Measurements from ENCODE around the gene BATF2. TPM values are rescaled to one million over a fixed set of nuclear protein-coding genes. Genes with fewer than 3 reads are reported as not detected.

The BATF2 gene
- total and polyA plus RNA-seq, 9 of the 15 experiments (the other 6 are each of a cell fraction or from before 2014, with no cell fraction given), result 1.7 to 8.9 (median 6.4) TPM

- TF ChIP-seq, protein P1, sequence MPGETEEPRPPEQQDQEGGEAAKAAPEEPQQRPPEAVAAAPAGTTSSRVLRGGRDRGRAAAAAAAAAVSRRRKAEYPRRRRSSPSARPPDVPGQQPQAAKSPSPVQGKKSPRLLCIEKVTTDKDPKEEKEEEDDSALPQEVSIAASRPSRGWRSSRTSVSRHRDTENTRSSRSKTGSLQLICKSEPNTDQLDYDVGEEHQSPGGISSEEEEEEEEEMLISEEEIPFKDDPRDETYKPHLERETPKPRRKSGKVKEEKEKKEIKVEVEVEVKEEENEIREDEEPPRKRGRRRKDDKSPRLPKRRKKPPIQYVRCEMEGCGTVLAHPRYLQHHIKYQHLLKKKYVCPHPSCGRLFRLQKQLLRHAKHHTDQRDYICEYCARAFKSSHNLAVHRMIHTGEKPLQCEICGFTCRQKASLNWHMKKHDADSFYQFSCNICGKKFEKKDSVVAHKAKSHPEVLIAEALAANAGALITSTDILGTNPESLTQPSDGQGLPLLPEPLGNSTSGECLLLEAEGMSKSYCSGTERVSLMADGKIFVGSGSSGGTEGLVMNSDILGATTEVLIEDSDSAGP (CRISPR knock-in tag; IDR thresholded peaks at IDR 0.05), result no peak
- no peak for TF ChIP-seq POLR2G (IDR thresholded peaks at IDR 0.05; ENCODE audit: low read depth, low read length)
- TF ChIP-seq SRSF9 (IDR thresholded peaks at IDR 0.05; ENCODE audit: borderline replicate concordance, low read depth, low read length), result no peak
- no peak for TF ChIP-seq CHCHD3 (CRISPR knock-in tag; IDR thresholded peaks at IDR 0.05)
- no peak for TF ChIP-seq FOXA3 (CRISPR knock-in tag; conservative IDR thresholded peaks at IDR 0.05 in 1 of 2, IDR thresholded peaks at IDR 0.05 in 1 of 2)
- no peak for TF ChIP-seq ZNF384 (IDR thresholded peaks at IDR 0.05; ENCODE audit: low read depth, low read length)
- 0 out of 2 replicates have a peak, but pooled peaks have one; percentile 49 for TF ChIP-seq PTBP1 (IDR thresholded peaks at IDR 0.05; ENCODE audit: low read depth, low read length)
- TF ChIP-seq, protein P2, sequence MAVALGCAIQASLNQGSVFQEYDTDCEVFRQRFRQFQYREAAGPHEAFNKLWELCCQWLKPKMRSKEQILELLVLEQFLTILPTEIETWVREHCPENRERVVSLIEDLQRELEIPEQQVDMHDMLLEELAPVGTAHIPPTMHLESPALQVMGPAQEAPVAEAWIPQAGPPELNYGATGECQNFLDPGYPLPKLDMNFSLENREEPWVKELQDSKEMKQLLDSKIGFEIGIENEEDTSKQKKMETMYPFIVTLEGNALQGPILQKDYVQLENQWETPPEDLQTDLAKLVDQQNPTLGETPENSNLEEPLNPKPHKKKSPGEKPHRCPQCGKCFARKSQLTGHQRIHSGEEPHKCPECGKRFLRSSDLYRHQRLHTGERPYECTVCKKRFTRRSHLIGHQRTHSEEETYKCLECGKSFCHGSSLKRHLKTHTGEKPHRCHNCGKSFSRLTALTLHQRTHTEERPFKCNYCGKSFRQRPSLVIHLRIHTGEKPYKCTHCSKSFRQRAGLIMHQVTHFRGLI (CRISPR knock-in tag; IDR thresholded peaks at IDR 0.05), result no peak
- 0 out of 4 replicates have a peak, but pooled peaks of 1 of the 2 experiments have one; percentile 27 for TF ChIP-seq RCOR1 (IDR thresholded peaks at IDR 0.05; ENCODE audit: borderline replicate concordance in 1 of 2, low read depth in 2 of 2, low read length in 2 of 2)
- TF ChIP-seq BCOR (IDR thresholded peaks at IDR 0.05), result peak; percentile 88
- TF ChIP-seq CBFA2T2 (conservative IDR thresholded peaks at IDR 0.05), result no peak
- no peak for TF ChIP-seq BDP1 (IDR thresholded peaks at IDR 0.05; ENCODE audit: insufficient read depth, insufficient read length)
- no peak for TF ChIP-seq U2AF1 (optimal IDR thresholded peaks at IDR 0.05; ENCODE audit: low read depth, low read length)
- no peak for TF ChIP-seq ELF2 (CRISPR knock-in tag; IDR thresholded peaks at IDR 0.05)
- no peak for TF ChIP-seq CBFA2T3 (IDR thresholded peaks at IDR 0.05)
- no peak for TF ChIP-seq ZNF551 (CRISPR knock-in tag; IDR thresholded peaks at IDR 0.05)
- TF ChIP-seq FOXK1 (CRISPR knock-in tag; IDR thresholded peaks at IDR 0.05; ENCODE audit: borderline replicate concordance), result peak; percentile 90; the same call in 1 of the 2 replicates
- TF ChIP-seq, protein P3, sequence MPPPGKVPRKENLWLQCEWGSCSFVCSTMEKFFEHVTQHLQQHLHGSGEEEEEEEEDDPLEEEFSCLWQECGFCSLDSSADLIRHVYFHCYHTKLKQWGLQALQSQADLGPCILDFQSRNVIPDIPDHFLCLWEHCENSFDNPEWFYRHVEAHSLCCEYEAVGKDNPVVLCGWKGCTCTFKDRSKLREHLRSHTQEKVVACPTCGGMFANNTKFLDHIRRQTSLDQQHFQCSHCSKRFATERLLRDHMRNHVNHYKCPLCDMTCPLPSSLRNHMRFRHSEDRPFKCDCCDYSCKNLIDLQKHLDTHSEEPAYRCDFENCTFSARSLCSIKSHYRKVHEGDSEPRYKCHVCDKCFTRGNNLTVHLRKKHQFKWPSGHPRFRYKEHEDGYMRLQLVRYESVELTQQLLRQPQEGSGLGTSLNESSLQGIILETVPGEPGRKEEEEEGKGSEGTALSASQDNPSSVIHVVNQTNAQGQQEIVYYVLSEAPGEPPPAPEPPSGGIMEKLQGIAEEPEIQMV (tag; conservative IDR thresholded peaks at IDR 0.05; ENCODE audit: low read depth), result no peak
- TF ChIP-seq RBM17 (IDR thresholded peaks at IDR 0.05; ENCODE audit: borderline replicate concordance, low read depth, low read length), result no peak
- TF ChIP-seq SRSF7 (optimal IDR thresholded peaks at IDR 0.05; ENCODE audit: low read depth, low read length), result no peak
- TF ChIP-seq HDAC2 (IDR thresholded peaks at IDR 0.05), result 0 out of 2 replicates have a peak, but pooled peaks have one; percentile 18
- TF ChIP-seq ZFP36 (IDR thresholded peaks at IDR 0.05; ENCODE audit: low read depth, low read length, partially characterized antibody), result no peak
- TF ChIP-seq ZBTB1 (CRISPR knock-in tag; IDR thresholded peaks at IDR 0.05; ENCODE audit: borderline replicate concordance, low read depth), result no peak
- no peak for TF ChIP-seq FOXJ2 (tag; IDR thresholded peaks at IDR 0.05)
- no peak for TF ChIP-seq GTF2B (IDR thresholded peaks at IDR 0.05; ENCODE audit: extremely low read depth, insufficient read length)
Observed at GRCh38 chr11:65014726-65015227, 18.0 kb upstream of the BATF2 start (continued).
